C4-2B (cell line): Measurements from ENCODE around the gene CYP46A1.

Experiments used
- H3K27ac ChIP-seq: fragments of 450-650 bp; 2 replicates; pipeline ENCODE4 v1.5.1; 2017
- CTCF ChIP-seq: fragments of 450-650 bp; conservative IDR thresholded peaks from 2 replicates; pipeline ENCODE4 v1.5.1; 2017; ENCODE audit warnings: mild to moderate bottlenecking
- ZFX ChIP-seq: fragments of 450-650 bp; IDR thresholded peaks from 2 replicates; pipeline ENCODE4 v1.6.1; 2017

The CYP46A1 gene

GRCh38 chr14:99686557-99687283 lies 2.6 kb downstream of the CYP46A1 start:
- TF ChIP-seq ZFX: no peak
- TF ChIP-seq CTCF: no peak

GRCh38 chr14:99687284-99688209 lies 3.4 kb downstream of the CYP46A1 start:
- H3K27ac ChIP-seq: no peak overlapping the region
- TF ChIP-seq ZFX (no peak), CTCF (peak; percentile 94)

More at GRCh38 chr14:99686557-99687283, 2.6 kb downstream of the CYP46A1 start:
- H3K27ac ChIP-seq: no peak overlapping the region

GRCh38 chr14:99688210-99688581 lies 4.1 kb downstream of the CYP46A1 start:
- TF ChIP-seq ZFX: no peak
- H3K27ac ChIP-seq: no peak overlapping the region

- no peak overlapping the region for H3K27ac ChIP-seq
- no peak for TF ChIP-seq CTCF
These were observed 4.5 kb downstream of the CYP46A1 start for GRCh38 chr14:99688629-99689028.

GRCh38 chr14:99689266-99690236 lies 5.5 kb downstream of the CYP46A1 start:
- no peak overlapping the region for H3K27ac ChIP-seq
- TF ChIP-seq CTCF (no peak), ZFX (no peak)

GRCh38 chr14:99690636-99691035 lies 6.5 kb downstream of the CYP46A1 start:
- TF ChIP-seq ZFX (no peak), CTCF (no peak)
- no peak overlapping the region for H3K27ac ChIP-seq

- no peak for TF ChIP-seq ZFX
- TF ChIP-seq CTCF: no peak
These were observed 7.2 kb downstream of the CYP46A1 start for GRCh38 chr14:99691111-99691885.

More at GRCh38 chr14:99691111-99691885, 7.2 kb downstream of the CYP46A1 start:
- H3K27ac ChIP-seq: no peak overlapping the region
